GM18873 (cell line): ENCODE measurements around the gene RRAGB.
"Not testable (repeated sequence)": the region's sequence is repeated elsewhere in the genome, so short reads cannot be mapped to it uniquely, and the experiment has no call there.

Source experiments
- ATAC-seq: cut with Tn5 transposase; IDR thresholded peaks from one replicate; pipeline ENCODE4 v1.9.1; 2021; ENCODE audit warnings: mild to moderate bottlenecking, moderate library complexity, moderate number of reproducible peaks; ENCODE audit not compliant: unreplicated experiment, low FRiP score

RRAGB gene

DNA sequence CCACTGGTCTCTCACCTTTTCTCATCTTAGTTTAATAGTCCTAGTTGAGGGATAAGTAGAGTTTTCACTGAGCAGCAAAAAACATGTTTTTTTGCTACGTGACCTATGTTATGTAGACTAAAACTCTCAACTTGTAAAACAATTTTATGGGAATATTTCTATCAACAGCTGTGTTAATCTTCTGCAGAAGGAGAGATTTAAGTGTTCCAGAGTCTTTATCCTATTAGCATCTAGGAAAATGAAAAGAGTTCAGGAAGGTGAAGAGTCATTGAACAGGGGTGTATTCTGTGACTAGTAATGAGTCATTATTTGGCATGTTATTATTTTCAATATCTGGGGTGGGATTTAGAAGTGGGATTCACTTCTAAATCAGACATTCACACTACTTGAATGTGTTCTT is 41.9 kb downstream of the RRAGB start:
- no peak for ATAC-seq

DNA sequence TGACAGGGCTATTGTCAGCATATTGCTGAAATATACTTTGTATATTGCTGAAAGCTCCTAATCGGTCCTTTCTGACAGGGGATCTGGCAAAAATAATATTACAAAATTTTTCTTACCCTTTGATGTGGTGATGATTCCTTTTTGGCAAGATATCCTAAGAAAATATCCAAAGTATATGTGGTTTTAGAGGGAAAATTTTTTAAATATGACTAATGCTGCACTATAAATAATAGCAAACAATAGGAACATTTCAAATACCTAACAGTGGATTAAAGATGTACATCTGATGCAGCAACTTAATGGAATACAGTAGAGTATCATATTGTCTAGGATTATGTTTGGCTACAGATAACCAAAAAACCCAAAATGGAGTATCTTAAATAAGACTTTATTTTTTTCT is 49.6 kb downstream of the RRAGB start:
- ATAC-seq, result no peak

DNA sequence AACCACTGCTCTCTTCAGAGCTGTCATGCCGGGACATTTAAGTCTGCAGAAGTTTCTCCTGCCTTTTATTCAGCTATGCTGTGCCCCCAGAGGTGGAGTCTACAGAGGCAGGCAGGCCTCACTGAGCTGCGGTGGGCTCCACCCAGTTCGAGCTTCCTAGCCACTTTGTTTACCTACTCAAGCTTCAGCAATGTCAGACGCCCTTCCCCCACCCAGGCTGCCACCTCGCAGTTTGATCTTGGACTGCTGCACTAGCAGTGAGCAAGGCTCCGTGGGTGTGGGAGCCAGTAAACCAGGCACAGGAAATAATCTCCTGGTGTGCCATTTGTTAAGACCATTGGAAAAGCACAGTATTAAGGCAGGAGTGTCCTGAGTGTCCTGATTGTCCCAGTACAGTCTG is 56.9 kb downstream of the RRAGB start:
- ATAC-seq, result not testable (repeated sequence)

DNA sequence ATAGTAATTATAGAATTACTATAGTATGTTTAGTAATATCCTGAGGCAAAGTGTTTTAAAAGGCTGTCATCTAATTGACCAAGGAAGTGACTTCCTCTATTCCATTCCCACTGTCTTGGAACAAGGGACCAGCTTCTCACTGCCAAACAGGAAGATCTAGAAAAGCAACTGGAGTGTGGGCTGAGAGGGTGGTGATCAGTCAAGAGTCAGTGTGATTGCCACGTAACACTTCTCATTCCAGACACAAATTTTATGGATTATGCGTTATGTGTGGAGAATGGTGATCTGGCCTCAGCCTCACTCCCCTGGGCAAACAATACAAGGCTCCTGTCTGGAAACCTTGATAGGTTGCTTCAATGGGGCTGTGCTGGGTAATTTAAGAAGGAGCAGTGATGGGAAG is 60.0 kb downstream of the RRAGB start:
- no peak for ATAC-seq

DNA sequence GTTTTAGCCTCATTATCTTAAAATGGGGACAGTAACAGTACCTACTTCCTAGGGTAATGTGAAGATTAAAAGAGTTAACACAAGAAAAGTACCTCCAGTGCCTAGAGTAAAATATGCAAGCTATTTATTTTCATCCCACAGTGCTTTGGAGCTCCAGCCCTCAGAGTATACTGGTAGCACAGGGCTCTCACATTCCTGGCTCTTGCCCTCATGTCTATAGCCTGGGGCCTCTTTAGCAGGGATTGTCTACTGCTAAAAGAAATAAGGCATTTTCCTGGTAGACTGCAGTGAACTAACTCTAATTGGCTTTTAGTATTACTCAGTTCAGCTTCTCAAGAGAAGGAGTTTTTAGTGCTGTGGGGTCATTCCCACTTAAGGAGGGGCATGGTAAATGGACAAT is 60.8 kb downstream of the RRAGB start:
- ATAC-seq, result no peak

DNA sequence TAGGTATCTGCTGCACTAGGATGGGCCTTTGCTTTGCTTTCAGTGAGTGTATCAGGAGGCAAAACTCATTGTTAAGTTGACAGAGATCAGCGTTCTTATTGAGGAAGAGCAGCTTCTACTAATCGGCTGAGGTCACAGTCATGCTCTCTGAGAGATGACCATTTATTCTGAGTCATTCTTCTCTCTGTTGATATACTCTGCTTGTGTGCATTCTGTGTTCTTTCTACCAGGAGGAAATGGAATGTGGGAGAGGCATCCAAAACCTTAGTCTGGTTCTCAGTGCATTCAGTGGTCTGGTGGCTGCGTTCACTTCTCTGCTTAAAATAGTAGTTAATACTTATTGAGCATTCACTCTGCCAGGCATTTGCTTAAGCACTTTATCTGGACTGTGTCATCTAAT is 66.2 kb downstream of the RRAGB start:
- no peak for ATAC-seq

DNA sequence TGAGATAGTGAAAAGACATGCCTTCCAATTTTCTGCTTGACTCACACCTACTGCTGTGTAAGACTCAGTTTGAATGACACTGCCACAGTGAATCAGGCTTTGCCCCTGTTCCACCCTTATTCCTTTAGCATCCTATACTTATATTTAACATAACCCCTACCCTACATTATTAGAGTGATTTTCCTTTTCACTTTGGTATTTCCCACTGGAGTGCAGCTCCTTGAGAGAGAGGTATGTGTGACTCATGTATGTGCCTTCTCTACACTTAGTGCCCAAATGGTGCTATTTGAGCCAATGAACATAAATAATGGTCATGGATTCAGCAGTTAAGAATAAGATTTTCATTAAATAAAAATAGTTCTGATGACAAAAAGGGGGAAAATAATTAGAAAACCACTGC is 69.5 kb downstream of the RRAGB start:
- no peak for ATAC-seq

DNA sequence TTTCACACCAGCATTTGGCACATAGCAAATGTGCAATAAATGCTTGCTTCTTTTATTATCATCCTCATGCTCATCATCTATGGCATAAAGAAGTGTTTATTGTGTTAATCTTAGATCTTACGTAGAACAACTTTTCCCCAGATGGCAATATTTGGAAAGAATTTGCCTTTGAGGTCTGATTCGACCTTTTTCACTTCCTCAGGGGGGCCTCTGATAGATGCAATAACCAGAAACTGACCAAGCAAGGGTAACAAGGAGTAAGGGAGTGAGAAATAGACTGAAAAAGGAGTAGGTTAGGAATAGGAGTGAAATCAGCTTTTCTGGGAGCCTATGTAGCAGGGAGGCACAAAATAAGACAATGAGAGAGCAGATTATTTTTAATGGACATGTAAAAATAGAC is 70.2 kb downstream of the RRAGB start:
- no peak for ATAC-seq

DNA sequence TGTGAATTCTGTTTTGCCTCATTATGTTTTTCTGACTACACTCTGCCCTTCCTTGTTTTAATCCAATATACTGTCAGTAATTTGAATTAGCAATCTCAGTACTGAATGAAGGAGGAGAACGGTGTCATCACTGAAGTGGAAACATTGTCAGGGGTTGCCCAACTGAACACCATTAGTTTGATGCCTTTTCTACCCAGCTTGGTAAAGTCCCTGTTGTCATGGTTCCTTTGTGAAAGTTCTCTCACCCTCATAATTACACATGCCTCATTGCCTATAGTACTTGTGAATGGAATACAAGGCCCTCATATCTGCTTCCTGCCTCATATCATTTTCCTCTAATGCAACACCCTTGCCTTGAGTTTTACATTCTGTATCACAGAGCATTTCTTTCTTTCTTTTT is 76.9 kb downstream of the RRAGB start:
- peak; percentile 90 for ATAC-seq

DNA sequence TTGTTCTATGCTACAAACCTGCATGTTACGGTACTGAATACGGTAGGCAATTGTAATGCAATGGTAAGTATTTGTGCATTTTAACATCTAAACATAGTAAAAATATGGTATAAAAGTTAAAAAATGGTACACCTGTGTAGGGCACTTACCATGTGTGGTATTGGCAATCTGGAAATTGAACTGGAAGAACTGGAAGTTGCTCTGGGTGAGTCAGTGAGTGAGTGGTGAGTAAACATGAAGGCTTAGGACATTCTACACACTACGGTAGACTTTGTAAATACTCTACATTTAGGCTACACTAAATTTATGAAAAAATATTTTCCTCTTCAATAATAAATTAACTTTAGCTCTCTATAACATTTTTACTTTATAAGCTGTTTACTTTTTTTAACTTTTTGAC is 78.9 kb downstream of the RRAGB start:
- no peak for ATAC-seq

DNA sequence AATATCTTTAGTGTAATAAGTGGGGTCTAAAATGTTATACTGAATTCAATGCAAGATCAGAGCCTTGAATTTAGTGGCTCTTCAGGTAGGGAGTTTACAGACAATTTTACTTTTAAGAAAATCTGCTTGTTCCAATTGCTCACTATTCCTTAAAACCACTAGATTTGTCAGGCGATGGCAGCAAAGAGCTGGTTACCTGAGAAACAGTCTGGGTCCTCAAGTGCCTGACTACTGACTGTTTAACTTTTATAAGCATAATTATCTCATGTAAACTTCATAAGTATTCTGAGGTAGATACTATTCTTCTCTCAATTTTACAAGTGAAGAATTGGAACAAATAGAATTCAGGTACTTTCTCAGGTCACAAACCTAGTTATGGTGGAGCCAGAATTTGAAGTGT is 84.3 kb downstream of the RRAGB start:
- ATAC-seq, result no peak
